GM18861 (cell line): ENCODE measurements around the gene ZFP36L2.
A peak's percentile ranks its signal among the peaks of the same experiment; 100 is the strongest.

Source experiments
- ATAC-seq: cut with Tn5 transposase; IDR thresholded peaks from one replicate; pipeline ENCODE4 v1.9.1; 2021; ENCODE audit not compliant: unreplicated experiment

The ZFP36L2 gene

DNA sequence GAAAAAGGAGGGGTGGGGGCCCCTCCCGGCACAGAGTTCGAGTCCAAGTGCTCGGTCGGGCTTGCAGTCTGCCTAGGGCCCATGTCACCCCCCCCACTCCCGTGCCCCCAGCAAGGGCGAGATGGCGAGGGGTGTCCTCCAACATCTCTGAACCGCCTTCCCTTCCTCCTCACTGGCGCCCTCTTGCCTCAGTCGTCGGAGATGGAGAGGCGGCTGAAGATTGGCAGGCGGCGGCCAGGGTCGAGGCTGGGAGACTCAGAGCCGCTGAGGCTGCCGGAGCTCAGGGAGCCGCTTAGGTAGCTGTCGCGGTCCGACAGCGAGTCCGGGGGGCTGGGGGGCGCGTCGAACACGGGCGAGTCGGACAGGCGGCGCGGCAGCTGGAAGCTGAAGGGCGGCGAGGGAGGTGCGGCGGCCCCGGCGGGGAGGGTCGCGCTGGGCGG, 2.3 kb downstream of the ZFP36L2 start:
- no peak for ATAC-seq

DNA sequence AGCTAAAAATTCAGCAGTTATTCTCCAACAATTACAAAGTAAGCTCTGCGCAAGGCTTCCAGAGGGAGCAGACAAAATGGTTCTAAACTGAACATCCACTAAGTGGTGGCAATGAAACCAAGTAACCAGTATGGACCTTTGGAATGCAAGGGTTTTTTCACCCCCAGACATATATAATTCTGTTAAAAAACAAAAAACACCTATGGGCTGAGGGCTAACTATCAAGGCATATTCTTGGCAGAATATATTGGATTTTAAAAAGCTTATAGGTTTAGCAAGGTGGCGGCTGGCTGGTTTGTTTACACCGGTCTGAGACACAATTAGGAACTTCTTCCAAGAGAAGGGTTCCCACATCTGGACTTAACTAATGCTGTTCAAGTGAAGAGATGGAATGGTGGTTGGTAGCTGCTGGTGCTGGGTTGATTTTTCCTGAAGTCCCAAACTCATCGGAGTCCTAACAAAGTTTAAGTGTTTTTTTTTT, 2.8 kb downstream of the ZFP36L2 start:
- no peak for ATAC-seq

DNA sequence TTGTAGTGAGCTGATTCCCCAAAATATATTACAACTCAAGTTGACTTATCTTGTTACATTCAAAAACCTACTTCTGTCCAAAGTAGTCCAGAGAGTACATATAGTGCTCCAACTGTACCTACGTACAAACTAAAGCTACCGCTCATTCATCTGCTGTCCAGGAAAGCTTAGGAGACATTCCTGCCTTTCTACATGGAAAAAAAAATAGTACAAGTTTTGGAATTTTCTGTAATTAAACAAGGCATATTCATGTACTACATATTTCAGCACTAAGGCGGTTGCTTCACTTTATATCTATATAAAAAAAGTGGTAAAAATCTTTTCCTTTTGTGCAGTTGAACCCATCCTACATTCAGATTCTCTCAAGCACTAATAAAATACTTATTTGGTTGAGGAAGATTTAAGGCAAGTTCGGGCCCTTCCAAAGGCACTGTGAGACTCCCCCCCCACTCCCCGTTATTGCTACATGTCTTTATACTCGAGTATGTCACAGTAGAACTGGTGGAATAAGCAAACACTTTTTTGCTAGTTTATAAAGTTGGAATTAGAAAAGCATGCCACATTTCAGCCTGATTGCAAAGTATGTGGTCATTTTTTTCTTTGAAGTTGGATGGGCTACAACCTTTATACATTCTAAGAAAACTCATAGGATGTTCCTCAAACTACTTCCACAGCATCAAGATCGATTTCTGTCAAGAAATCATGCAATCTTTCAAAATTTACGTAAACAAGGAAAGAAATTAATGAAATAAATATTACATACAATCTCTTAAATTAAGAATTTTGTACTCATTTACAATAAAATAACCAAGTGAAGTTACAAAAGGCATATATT, 3.7 kb downstream of the ZFP36L2 start:
- ATAC-seq: no peak

DNA sequence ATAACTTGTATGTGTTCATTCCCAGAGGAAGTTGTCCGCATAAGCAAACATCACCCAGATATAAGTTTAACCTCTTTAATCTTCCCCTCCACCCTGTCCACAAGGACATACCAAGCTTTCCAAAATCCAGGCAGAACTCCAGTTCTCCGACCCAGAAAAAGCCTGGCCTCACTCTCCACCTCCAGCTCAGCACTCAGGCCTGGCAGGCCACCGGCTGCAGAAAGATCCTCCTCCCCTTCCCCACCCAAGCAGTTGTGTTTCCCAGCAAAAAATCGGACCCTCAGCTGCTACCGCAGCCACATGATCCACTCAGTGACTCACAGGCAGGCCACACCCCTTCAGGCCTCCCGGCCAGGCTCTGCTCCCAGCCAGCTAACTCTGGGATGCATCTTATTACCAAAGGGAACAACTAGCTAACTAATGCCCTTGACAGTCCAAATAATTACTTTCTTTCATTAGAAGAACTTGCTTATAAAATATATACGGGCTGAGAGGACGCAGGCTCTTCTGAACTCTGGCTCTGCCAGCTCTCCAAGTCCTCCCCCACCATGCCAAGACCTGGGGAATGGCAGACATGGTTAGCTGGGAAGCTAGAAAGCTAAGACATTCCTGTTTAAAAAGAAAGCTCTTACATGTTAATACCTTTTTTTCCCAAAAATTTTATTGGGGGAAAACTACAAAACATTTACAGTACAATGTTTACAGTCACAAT, 4.5 kb downstream of the ZFP36L2 start:
- ATAC-seq: no peak

DNA sequence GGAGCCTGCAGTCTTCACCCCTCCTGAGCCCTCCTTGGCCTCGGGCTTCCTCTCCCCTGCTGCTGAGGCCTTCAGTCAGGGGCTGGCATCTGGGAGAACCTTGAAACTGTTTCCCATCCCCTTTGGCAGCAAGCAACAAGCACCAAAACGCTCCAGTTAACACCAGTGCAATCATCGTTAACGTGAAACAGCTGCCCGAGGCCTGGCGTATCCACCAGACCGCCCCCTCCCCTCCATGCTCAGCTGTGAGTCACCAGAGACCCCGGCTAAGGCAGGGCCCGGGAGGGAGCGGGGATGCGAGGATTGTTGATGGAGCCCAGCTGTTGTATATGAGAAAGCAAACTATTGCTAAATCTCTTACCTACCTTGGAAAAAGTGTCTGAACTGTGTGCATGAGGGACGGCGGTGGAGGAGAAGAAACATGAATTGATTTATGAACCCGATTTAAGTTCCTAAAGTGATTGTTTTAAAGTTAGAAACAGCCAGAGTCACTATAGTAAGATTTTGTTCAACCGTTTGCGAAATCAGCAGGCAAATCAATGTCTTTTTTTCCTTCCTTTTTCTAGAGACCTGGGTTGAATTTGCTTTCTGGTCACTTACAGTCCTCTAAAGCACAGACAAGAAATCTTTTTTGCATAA, 5.2 kb downstream of the ZFP36L2 start:
- no peak for ATAC-seq

DNA sequence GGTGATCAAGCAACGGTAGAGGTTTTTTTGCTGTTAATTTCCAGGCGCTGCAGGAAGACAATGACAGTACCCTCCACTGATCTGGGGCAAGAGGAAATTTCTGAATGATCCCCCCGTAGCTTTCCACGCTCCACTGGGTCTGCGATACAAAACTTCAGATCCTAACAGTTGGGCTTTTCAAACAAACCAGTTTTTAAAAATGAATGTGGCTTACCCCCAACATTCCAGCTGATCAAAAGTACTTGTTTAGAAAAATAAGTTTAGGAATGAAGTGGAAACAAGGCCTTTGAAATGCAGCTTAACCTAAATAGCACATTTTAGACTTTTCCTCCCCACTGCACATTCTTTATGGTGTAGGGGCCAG, 5.7 kb downstream of the ZFP36L2 start:
- no peak for ATAC-seq

DNA sequence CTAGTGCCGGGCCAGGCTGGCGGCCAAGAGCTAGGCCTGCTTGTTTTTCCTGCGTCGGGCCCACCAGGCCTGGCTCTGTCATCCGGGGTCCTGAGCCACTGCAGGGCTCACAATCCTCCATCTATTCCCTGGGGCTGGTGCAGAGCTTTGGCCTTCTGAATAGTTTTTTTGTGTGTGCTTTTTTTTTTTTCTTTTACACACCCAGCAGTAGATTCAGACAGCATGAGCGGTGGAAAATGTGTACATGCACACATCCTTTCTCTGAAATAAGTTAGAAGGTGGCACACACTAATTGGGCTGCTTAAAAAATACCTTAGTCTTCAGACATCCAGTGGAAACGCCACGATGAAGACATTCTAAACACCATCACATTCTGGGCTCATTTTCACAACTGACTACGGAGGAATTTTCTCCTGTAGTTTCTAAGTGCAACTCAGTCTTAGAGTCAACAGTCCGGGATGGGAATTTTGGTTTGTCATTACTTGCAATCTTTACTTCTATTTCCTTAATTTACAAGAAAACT, 6.1 kb downstream of the ZFP36L2 start:
- no peak for ATAC-seq

DNA sequence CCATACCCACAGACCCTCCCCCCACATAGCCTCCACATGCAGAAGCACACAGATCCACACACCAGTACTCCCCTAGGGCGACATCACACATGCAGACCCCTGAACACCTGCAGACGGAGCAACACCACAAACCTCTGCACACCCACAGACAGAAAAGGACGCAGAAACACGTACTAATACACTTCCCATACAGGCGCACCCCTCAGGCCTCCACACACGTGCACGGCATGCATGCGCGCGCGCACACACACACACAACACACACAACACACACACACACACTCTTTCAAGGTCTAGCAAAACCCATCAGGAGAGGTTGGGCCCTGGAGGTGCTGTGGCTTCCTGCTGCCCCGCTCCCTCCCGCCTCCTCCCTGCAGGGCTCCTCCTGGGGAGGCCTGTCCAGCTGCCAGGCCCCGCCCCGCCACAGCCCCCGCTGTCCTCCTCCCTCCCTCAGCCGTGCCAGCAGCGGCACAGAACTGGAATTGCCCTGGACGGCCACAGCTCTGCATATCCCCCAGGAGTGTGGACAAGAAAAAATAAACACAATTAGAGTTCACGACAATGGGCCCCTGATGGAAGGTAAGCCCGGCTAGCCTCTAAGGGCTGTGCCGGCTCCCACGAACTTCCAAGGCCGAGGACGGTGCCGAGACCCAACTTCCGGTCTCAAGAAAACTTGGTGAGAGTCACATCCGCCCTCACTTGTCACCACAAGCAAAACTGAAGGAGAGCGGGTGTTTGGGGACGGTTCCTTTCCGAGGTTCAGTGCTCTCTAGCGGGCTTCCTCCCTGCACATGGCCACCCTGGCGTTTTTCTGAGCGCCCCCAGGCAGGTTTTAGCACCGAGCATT, 6.8 kb downstream of the ZFP36L2 start:
- peak; percentile 34 for ATAC-seq

DNA sequence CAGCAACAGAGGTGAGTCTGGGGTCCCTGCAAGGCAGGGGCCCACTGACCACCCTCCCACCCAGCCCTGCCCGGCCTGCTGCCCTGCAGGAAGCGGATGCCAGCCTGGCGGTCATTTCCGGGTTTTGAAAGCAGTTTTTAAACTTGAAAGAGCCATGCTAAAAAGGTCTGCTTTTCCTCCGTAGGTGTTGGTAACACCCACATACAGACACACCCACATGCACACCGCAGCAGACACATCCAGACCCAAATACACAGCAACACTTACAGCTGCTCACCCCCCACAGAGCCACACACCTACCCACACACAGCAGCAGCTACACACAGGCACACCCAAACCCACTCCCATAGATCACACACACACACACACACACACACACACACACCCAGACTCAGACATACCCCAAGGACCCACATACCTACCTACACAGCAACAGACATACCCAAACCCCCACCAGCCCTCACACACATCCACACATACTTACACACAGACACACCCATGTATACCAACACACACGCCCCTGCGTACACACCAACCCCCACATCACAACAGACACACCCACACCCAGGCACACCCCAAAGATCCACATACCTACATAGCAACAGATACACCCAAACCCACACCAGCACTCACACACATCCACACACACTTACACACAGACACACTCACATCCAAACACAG, 7.6 kb downstream of the ZFP36L2 start:
- ATAC-seq: no peak

DNA sequence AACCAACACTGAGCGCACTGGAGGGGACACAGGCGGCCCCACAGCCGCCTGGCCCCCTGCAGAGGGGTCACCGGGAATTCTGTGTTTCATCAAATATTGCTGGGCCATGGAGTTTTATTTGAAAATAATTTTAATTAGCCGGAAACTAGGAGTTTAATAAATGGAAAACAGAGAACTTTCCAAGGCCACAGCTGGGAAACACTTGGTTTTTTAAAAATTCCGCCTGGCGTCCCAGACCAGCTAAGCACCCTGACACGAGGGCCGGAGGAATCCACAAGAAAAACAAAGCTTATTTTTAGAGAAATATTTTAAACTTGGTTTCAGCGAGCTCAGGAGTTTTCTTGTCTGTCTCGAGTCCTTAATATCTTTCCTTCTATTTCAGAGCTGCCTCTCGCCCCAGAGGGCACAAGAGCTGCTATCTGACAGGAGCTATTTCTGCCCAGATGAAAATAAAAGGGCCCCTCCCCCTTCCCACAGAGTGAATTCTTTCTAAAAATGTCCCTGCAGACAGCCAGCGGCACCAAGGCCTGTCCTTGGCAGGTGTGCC, 8.2 kb downstream of the ZFP36L2 start:
- no peak for ATAC-seq

DNA sequence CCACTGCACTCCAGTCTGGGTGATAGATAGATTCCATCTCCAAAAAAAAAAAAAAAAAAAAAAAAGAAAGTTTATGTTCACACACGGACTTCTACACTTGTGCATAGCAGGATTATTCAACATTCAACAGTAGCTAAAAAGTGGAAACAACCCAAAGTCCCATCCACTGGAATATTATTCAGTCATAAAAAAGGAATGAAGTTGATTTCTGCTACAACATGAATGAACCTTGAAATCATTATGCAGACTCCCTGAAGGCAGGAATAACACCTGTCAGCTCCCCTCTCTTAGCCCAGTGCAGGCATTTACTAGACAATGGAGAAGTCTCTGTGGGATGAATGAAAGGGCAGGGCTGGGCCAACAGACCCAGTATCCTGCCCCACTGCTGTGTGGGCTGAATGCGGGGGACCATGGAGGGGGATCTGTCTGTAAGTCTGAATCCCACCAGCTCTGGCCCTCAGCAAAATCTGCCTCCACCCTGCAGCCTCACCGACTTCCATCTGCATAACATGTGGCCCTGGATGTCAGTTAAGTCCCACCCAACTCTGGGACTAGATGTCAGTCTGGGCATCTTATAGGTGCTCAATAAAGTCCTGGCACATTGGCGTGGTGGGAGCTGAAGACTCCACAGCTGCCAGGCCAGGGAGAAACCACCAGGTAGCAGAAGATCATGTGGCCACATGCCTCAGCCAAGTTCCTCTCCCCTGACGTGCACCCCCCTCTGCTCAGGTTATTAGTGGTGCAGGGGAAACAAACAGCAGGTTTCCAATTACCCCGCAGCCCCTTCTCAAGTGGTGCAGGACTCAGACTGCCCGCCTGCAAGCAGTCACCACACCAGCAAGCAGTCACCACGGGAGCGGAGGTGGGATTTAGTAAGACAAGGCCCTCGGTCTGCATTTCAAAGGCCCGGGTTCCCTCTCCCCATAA, 8.9 kb downstream of the ZFP36L2 start:
- ATAC-seq: no peak

DNA sequence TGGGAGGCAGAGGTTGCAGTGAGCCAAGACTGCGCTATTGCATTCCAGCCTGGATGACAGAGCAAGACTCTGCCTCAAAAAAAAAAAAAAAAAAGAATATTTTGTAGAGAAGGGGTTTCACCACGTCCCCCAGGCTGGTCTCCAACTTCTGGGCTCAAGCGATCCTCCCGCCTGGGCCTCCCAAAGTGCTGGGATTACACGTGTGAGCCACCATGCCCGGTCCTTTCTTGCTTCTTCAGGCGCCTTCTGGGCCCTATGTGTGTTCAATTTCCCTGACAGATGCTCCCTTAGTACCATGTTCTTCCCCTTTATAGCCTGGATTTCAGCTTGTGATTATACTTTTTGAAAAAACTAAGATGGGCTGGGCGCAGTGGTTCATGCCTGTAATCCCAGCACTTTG, 9.8 kb downstream of the ZFP36L2 start:
- no peak for ATAC-seq

DNA sequence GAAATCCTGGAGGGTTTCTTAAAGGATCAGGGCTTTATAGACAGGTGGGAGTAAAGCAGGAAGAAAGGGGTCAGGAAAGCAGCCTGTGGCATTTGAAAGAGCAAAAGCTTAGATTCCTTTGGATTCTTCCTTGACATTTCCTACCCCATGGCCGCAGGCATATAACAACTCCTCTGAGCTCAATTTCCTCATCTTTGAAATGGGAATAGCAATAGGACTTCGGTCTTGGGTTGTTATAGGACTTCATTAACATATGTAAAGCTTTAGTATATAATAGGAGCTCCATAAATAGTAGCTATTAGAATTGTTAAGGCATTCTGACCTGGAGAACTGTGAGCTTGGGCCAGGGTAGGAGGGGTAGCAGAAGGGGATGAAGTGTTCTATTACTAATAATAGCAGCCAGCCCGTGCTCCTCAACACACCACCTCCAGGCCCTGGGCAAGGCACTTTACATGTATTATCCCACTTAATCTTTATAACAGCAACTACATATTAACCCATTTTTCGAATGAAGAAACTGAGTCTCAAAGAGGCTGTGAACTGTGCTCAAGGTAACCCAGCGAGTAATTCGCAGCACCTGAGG, 10.6 kb downstream of the ZFP36L2 start:
- no peak for ATAC-seq

DNA sequence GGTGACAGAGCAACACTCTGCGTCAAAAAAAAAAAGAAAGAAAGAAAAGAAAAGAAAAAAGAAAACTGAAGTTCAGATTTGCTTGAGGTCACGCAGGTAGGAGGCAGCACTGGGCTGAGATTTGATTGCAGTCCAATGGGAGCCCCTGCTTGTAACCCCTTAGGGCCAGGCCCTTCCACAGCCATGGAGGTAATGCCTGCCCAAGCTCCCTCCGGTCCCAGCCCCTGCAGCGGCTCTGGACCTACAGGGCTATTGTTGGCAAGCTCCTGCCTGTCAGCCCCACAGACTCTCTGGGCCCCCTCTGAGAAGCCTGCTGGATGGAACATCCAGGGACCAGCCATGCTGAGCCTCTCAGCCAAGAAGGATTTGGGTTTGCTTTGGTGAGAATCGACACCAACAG, 12.2 kb downstream of the ZFP36L2 start:
- no peak for ATAC-seq

DNA sequence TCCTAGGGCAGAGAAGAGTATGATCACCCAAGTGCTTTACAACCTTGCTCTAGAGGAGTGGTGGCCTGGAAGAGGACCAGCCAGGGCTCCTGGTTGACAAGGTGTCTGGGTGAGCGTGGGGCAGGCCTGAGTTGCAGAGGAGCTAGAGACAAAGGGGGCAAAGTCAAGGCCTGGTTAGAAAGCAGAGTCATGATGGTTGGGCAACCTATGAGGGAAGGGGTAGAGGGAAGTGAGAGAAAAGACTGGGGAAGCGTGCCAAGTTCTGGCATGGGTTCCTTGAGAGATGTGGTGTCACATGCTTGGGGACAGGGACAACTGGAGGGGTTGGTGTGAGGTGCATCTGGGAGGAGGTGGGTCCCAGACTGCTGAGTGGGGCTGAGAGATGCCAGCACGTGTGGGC, 13.5 kb downstream of the ZFP36L2 start:
- ATAC-seq: no peak

DNA sequence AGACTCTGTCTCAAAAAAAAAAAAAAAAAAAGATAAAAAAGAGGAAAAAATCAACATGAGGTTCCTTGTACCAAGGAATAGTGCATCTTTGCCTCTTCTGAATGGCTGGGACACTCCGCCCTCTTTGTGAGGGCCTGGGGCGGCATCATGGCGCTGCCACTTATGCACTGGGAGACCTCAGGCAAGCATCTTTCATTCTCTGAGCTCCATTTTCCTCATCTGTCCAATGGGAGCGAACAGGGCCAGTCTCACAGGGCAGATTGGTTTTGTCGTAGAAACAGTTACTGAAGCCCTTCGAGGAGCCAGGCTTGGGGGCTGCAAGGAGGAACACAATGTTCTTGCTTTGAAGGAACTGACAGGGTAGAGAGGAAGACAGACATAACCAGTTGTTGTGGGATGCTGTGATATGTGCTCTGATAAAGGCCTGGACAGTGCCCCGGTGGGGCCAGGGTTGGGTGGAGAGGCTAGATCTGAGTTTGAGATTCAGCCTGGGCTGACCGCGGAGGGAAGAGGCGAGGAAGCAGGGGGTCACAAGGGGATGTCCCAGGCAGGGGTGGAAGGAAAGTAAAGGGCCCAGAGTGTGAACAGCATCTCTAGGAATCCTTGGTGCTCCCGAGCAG, 14.1 kb downstream of the ZFP36L2 start:
- no peak for ATAC-seq

DNA sequence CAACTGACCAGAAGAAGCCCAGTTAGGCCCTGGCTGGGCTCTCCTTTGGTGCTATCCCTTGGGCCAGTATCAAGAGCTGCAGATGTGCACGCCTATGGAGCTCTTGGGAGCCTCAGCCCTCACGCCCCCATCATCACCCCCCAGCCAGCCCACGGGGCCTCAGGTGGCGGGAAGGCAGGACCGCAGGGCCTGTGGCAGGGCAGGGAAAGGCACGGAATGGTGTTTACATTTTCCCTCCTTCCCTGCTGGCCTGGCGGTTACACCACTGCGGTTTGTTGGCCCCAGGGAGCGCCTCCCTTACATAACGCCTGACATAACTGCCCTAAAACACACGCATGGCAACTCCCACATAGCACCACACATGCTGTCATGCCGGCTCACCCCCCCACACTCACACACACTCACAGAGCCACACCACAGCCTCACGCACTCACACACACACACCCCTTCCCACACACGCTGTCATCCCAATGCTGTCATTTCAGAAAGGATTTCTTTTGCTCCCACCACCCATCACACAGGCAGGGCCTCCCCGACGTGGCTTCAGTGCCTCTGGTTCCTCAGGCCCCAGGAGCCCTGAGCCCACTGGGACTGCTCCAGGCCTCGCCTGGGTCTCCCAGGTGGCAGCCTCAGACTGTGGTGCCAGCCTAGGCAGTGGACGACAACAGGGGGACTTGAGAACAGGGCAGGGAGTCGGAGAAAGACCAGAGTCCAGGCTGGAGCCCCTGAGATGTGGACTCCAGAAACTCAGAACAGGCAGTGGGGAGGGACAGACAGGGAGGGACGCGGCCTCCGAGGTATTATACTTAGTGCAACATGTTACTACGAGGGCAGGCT, 15.7 kb downstream of the ZFP36L2 start:
- no peak for ATAC-seq
